Neural progenitor cell (in vitro differentiated cells): Measurements from ENCODE around the gene NT5DC1.

Source experiments
- EZH2phosphoT487 ChIP-seq: fragments of 200-600 bp; sonication (generic); IDR thresholded peaks from 2 replicates; pipeline ENCODE4 v1.6.1; 2017; ENCODE audit warnings: antibody characterized with exemption
- TF ChIP-seq, protein P1 (sequence below): fragments of 200-600 bp; sonication (generic); IDR thresholded peaks from 2 replicates; pipeline ENCODE4 v1.5.1; 2017; ENCODE audit warnings: antibody characterized with exemption, mild to moderate bottlenecking

DNA sequence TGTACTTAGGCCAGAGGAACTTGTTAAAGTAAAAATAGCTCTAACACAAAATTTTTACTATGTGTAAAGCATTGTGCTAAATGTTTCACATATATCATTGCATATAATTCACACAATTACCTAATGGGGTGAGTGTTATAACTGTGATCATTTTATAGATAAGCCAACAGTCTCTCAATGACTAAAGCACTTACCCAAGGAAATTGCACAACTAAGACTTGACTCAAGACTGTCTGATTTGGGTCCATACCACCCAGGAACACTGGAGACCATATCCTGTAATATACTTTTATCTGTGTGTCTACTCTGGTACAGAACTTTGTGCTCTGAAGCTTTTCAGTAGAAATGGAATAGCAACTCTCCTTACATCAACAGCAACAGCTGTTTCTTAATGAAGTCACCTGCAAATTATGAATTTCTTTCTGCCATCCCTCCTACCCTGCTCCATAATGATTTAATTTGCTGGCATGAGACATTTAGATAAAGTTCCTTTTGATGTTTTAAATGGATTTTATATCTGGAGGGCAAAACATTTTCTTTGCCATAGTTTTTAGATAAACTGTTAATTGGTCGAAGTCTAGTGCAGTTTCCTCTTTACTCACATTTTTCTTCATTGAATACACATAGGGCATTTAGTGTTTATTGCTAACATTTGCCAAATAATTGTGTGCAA lies 105.7 kb downstream of the NT5DC1 start:
- TF ChIP-seq, protein P1, sequence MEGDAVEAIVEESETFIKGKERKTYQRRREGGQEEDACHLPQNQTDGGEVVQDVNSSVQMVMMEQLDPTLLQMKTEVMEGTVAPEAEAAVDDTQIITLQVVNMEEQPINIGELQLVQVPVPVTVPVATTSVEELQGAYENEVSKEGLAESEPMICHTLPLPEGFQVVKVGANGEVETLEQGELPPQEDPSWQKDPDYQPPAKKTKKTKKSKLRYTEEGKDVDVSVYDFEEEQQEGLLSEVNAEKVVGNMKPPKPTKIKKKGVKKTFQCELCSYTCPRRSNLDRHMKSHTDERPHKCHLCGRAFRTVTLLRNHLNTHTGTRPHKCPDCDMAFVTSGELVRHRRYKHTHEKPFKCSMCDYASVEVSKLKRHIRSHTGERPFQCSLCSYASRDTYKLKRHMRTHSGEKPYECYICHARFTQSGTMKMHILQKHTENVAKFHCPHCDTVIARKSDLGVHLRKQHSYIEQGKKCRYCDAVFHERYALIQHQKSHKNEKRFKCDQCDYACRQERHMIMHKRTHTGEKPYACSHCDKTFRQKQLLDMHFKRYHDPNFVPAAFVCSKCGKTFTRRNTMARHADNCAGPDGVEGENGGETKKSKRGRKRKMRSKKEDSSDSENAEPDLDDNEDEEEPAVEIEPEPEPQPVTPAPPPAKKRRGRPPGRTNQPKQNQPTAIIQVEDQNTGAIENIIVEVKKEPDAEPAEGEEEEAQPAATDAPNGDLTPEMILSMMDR = no peak
- no peak for TF ChIP-seq EZH2phosphoT487
